Measurements from ENCODE around the gene TP63. TPM values are rescaled to one million over a fixed set of nuclear protein-coding genes. Genes with fewer than 3 reads are reported as not detected.

Gene TP63
- total RNA-seq, 1 donor from 2014 or later, result 1.1 TPM

DNA sequence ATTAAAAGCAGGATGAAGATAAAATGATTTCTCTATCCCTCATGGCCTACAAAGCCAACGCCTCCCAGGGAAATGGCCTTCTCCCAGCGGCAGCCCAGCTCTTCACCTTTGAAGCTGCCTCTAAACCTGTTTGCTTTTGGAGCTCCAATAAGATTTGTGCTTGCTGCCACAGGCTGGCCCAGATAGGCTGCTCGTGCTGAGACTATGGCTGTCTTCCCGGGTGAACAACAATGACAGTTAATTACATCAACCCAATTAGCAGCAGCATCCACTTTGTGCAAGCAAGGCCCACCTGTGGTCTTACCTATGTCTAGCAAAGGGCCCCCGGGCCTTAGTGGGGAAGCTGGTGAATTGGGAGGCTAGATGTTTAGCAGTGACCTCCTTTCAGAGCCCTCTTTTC, 309.9 kb downstream of the TP63 start:
- Histone ChIP-seq H2AFZ (ENCODE audit: low read depth, low read length) (peak overlapping the region; percentile 59), H3K27me3 (ENCODE audit: insufficient read depth, low read length) (no peaks in the 10 kb centered on the region), H3K79me2 (ENCODE audit: insufficient read depth, low read length) (no peaks in the 10 kb centered on the region), H3K4me2 (ENCODE audit: low read length) (peak overlapping the region; percentile 42), H3K9me3 (ENCODE audit: insufficient read depth, low read depth, low read length) (no peaks in the 10 kb centered on the region), H3K4me3 (ENCODE audit: insufficient read depth, low read depth, low read length) (no peak overlapping the region), H3K27ac (ENCODE audit: low read depth, low read length) (peak overlapping the region; percentile 82), H4K20me1 (ENCODE audit: insufficient read depth, low read length) (no peaks in the 10 kb centered on the region), H3K9ac (ENCODE audit: low read length) (peak overlapping the region; percentile 52), H3K4me1 (ENCODE audit: insufficient read depth, low read length) (peaks cover 41% of the 10 kb centered on the region), H3K36me3 (ENCODE audit: insufficient read depth, low read length) (no peaks in the 10 kb centered on the region)
- Mint-ChIP-seq H3K27me3 (ENCODE audit: low read depth, unreplicated experiment) (no peaks in the 10 kb centered on the region), H3K27ac (ENCODE audit: unreplicated experiment) (peak overlapping the region; percentile 96), H3K9me3 (ENCODE audit: unreplicated experiment) (peaks cover 4% of the 10 kb centered on the region), H3K4me3 (ENCODE audit: unreplicated experiment) (no peak overlapping the region), H3K36me3 (ENCODE audit: low read depth, unreplicated experiment) (no peaks in the 10 kb centered on the region), H3K4me1 (ENCODE audit: low read depth, unreplicated experiment) (peaks cover 50% of the 10 kb centered on the region)
- FAIRE-seq (no peak), DNase-seq (ENCODE audit: low read depth) (no peak)
- TF ChIP-seq, protein P1, sequence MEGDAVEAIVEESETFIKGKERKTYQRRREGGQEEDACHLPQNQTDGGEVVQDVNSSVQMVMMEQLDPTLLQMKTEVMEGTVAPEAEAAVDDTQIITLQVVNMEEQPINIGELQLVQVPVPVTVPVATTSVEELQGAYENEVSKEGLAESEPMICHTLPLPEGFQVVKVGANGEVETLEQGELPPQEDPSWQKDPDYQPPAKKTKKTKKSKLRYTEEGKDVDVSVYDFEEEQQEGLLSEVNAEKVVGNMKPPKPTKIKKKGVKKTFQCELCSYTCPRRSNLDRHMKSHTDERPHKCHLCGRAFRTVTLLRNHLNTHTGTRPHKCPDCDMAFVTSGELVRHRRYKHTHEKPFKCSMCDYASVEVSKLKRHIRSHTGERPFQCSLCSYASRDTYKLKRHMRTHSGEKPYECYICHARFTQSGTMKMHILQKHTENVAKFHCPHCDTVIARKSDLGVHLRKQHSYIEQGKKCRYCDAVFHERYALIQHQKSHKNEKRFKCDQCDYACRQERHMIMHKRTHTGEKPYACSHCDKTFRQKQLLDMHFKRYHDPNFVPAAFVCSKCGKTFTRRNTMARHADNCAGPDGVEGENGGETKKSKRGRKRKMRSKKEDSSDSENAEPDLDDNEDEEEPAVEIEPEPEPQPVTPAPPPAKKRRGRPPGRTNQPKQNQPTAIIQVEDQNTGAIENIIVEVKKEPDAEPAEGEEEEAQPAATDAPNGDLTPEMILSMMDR (IDR thresholded peaks at IDR 0.05; ENCODE audit: insufficient read depth, low read depth, low read length), result no peak
- no peak for TF ChIP-seq EZH2 (IDR thresholded peaks at IDR 0.05; ENCODE audit: insufficient read depth, low read length)

DNA sequence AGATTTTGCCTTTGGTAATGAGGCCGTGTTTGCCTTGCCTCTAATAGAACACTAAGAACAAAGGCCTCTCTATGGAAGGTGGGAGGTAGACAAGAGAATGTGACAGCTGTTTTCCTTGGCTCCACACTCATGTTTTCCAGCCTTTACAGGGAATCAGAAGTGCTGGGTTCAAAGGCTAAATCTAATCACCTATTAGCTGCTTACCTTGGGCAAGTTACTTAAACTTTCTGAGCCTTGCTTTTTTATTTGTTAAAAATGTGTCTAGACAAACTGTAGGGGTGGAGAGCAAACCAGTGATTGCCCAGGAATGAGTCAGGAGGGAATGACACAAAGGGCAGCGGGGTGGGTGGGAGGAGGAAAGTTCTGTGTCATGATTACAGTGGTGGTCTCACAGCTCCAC, 310.5 kb downstream of the TP63 start:
- peak overlapping the region; percentile 82 for H3K27ac ChIP-seq (ENCODE audit: low read depth, low read length)
- FAIRE-seq, result no peak
- peak overlapping the region; percentile 96 for H3K27ac Mint-ChIP-seq (ENCODE audit: unreplicated experiment)

DNA sequence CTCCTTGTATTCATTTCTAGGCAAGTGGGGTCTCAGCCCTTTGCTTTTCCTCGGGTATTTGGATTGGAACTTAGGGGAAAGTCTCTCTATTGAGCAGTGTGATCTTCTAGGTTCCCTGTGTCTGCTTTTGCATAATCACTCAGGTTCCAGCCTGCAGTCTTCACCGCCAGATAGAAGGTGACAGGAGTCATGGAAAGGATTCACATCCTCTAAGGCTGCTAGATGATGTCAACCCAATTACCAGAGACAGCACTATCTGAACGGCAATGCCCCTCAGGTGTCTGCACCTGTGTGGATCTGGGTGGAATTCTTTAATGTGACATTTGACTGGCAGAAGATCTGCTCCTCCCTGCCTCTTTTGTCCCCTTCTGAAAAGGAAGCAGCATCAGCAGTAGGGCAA, 311.8 kb downstream of the TP63 start:
- Histone ChIP-seq H4K20me1 (ENCODE audit: insufficient read depth, low read length) (no peaks in the 10 kb centered on the region), H3K9me3 (ENCODE audit: insufficient read depth, low read depth, low read length) (no peaks in the 10 kb centered on the region), H3K36me3 (ENCODE audit: insufficient read depth, low read length) (no peaks in the 10 kb centered on the region), H3K27me3 (ENCODE audit: insufficient read depth, low read length) (no peaks in the 10 kb centered on the region), H3K9ac (ENCODE audit: low read length) (no peak overlapping the region), H3K4me1 (ENCODE audit: insufficient read depth, low read length) (peaks cover 24% of the 10 kb centered on the region), H3K79me2 (ENCODE audit: insufficient read depth, low read length) (no peaks in the 10 kb centered on the region), H3K4me3 (ENCODE audit: insufficient read depth, low read depth, low read length) (no peak overlapping the region), H3K27ac (ENCODE audit: low read depth, low read length) (no peak overlapping the region), H3K4me2 (ENCODE audit: low read length) (no peak overlapping the region), H2AFZ (ENCODE audit: low read depth, low read length) (no peak overlapping the region)
- Mint-ChIP-seq H3K4me1 (ENCODE audit: low read depth, unreplicated experiment) (peaks cover 42% of the 10 kb centered on the region), H3K9me3 (ENCODE audit: unreplicated experiment) (peaks cover 6% of the 10 kb centered on the region), H3K36me3 (ENCODE audit: low read depth, unreplicated experiment) (no peaks in the 10 kb centered on the region), H3K4me3 (ENCODE audit: unreplicated experiment) (no peak overlapping the region), H3K27ac (ENCODE audit: unreplicated experiment) (peak overlapping the region; percentile 67), H3K27me3 (ENCODE audit: low read depth, unreplicated experiment) (no peaks in the 10 kb centered on the region)
- TF ChIP-seq, protein P1 (IDR thresholded peaks at IDR 0.05; ENCODE audit: insufficient read depth, low read depth, low read length), result no peak
- DNase-seq (ENCODE audit: low read depth), result no peak
- no peak for FAIRE-seq

More for the DNA sequence above, 310.5 kb downstream of the TP63 start:
- H3K9me3 Mint-ChIP-seq (ENCODE audit: unreplicated experiment), result peaks cover 6% of the 10 kb centered on the region
- no peaks in the 10 kb centered on the region for H4K20me1 ChIP-seq (ENCODE audit: insufficient read depth, low read length)
- H3K36me3 Mint-ChIP-seq (ENCODE audit: low read depth, unreplicated experiment), result no peaks in the 10 kb centered on the region
- TF ChIP-seq, protein P1 (IDR thresholded peaks at IDR 0.05; ENCODE audit: insufficient read depth, low read depth, low read length), result no peak
- peaks cover 37% of the 10 kb centered on the region for H3K4me1 ChIP-seq (ENCODE audit: insufficient read depth, low read length)
- H3K4me3 ChIP-seq (ENCODE audit: insufficient read depth, low read depth, low read length), result no peak overlapping the region
- H3K4me3 Mint-ChIP-seq (ENCODE audit: unreplicated experiment), result no peak overlapping the region
- H3K4me1 Mint-ChIP-seq (ENCODE audit: low read depth, unreplicated experiment), result peaks cover 49% of the 10 kb centered on the region
- H3K9ac ChIP-seq (ENCODE audit: low read length), result peak overlapping the region; percentile 52
- peak overlapping the region; percentile 59 for H2AFZ ChIP-seq (ENCODE audit: low read depth, low read length)
- DNase-seq (ENCODE audit: low read depth), result peak; percentile 85
- H3K9me3 ChIP-seq (ENCODE audit: insufficient read depth, low read depth, low read length), result no peaks in the 10 kb centered on the region
- no peaks in the 10 kb centered on the region for H3K79me2 ChIP-seq (ENCODE audit: insufficient read depth, low read length)
- H3K27me3 Mint-ChIP-seq (ENCODE audit: low read depth, unreplicated experiment), result no peaks in the 10 kb centered on the region
- peak overlapping the region; percentile 42 for H3K4me2 ChIP-seq (ENCODE audit: low read length)
- no peaks in the 10 kb centered on the region for H3K27me3 ChIP-seq (ENCODE audit: insufficient read depth, low read length)
- H3K36me3 ChIP-seq (ENCODE audit: insufficient read depth, low read length), result no peaks in the 10 kb centered on the region

Data from astrocyte (in vitro differentiated cells and primary cell).